ENCODE measurements around the gene FN3KRP. TPM values are rescaled to one million over a fixed set of nuclear protein-coding genes. Genes with fewer than 3 reads are reported as not detected.
"Not testable (repeated sequence)": the region's sequence is repeated elsewhere in the genome, so short reads cannot be mapped to it uniquely, and the experiment has no call there.

Gene FN3KRP
- total RNA-seq, 1 experiment from 2014 or later: 25.9 TPM

GRCh38 chr17:82743344-82744219 lies 27.1 kb downstream of the FN3KRP start:
- no peak for DNase-seq (ENCODE audit: low spot score)

DNA sequence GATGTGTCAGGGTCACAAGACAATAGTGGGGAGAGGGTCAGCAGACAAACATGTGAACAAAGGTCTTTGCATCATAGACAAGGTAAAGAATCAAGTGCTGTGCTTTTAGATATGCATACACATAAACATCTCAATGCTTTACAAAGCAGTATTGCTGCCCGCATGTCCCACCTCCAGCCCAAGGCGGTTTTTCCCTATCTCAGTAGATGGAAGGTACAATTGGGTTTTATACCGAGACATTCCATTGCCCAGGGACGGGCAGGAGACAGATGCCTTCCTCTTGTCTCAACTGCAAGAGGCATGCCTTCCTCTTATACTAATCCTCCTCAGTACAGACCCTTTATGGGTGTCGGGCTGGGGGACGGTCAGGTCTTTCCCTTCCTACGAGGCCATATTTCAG lies 28.2 kb downstream of the FN3KRP start:
- not testable (repeated sequence) for DNase-seq (ENCODE audit: low spot score)

- DNase-seq (ENCODE audit: low spot score): no peak
Measured at GRCh38 chr17:82745524-82745923, 29.0 kb downstream of the FN3KRP start.

DNA sequence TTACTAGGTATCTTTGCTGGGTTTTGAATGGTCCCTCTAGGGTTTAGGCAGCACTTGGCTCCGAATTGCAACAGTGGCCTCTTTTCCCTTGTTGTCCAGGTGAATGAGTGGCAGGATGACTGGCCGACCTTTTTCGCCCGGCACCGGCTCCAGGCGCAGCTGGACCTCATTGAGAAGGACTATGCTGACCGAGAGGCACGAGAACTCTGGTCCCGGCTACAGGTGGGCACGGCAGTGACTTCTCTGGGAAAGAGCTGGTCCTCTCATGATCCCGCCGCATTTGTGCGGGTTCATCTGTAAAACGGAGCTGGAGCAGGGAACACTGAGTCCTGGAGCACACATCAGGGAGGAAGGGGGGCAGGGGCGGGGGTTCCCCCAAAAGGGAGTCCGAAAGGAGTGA lies 32.2 kb downstream of the FN3KRP start:
- DNase-seq (ENCODE audit: low spot score): no peak

GRCh38 chr17:82750241-82750908 lies 33.9 kb downstream of the FN3KRP start:
- DNase-seq (ENCODE audit: low spot score): no peak

- DNase-seq (ENCODE audit: low spot score): no peak
Measured at GRCh38 chr17:82751171-82751570, 34.7 kb downstream of the FN3KRP start.

- peak; percentile 81 for DNase-seq (ENCODE audit: low spot score)
Measured at GRCh38 chr17:82751571-82752370, 35.3 kb downstream of the FN3KRP start, which contains the start of gene TBCD. Gene TBCD (plus strand): TSS chr17:82752065. CDS start chr17:82752194, 129 bp downstream.

- peak; percentile 36 for DNase-seq (ENCODE audit: low spot score)
Measured at GRCh38 chr17:82752371-82753200, 36.1 kb downstream of the FN3KRP start.

DNA sequence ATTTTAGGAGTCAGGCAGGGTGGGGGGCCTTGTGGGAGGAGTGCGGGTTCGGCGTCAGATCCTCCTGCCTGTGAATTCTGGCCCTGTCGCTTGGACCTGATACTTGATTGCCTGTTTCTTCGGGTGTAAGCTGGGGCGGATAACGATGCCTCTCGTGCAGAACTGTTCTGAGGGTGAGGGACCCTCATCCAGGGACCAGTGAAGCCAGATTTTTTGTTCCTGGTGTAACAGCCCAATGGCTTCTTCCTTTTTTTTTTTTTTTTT lies 36.6 kb downstream of the FN3KRP start:
- no peak for DNase-seq (ENCODE audit: low spot score)

- peak; percentile 82 for DNase-seq (ENCODE audit: low spot score)
Measured at GRCh38 chr17:82754297-82755208, 38.0 kb downstream of the FN3KRP start.

- DNase-seq (ENCODE audit: low spot score): no peak
Measured at GRCh38 chr17:82756166-82756565, 39.7 kb downstream of the FN3KRP start.

DNA sequence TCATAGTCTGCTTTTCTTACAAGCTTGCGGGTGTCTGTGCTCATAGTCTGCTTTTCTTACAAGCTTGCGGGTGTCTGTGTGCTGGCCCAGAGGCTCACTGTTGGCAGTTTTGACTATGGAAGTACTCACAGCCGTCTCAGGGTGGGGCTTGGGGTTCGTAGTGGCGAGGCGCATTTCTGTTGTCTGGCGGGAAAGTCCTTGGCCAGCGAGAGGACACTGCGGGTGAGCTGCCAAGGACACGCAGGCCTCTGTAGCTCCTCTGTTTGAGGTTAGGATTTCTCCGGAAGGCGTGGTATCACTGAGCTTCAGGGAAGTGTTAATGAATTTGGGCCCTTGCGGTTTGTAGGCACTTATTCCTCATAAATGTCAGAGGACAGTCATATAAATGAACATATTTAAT lies 48.9 kb downstream of the FN3KRP start:
- DNase-seq (ENCODE audit: low spot score): no peak

- peak; percentile 65 for DNase-seq (ENCODE audit: low spot score)
Measured at GRCh38 chr17:82767041-82767754, 50.7 kb downstream of the FN3KRP start.

- DNase-seq (ENCODE audit: low spot score): no peak
Measured at GRCh38 chr17:82769041-82769440, 52.5 kb downstream of the FN3KRP start.

DNA sequence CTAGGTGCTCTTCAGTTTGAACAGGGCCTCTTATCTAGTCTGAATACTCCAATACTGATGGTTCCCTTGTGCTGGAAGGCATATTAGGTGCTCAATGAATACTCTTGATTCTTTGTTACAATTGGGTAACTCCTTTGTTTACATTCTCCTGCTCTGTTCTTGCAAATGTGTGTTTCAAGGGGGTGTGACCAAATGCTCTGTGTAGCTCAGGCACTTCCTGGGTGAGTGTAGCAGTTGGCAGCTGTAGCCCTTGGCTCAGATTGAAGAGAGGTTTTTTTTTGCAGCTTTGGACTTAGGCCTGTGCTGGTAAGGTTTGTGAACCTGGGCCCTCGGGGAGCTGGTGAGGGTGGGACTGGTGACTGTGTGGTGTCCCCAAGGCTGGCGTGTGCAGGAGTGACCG lies 55.5 kb downstream of the FN3KRP start:
- no peak for DNase-seq (ENCODE audit: low spot score)

DNA sequence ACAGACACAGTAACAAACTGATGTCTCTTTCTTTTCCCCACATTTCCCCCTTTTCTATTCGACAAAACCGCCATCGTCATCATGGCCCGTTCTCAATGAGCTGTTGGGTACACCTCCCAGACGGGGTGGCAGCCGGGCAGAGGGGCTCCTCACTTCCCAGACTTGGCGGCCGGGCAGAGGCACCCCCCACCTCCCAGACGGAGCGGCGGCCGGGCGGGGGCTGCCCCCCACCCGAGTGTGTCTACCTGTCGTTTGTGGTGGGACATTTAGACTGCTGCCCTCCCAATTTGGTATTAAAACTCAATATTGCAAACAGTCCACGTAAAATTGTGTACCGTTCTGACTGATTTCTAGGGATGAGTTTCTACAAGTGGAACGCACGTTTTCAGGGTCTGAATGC lies 58.0 kb downstream of the FN3KRP start:
- DNase-seq (ENCODE audit: low spot score): not testable (repeated sequence)

GRCh38 chr17:82775001-82775823 lies 58.7 kb downstream of the FN3KRP start:
- DNase-seq (ENCODE audit: low spot score): peak; percentile 55

- DNase-seq (ENCODE audit: low spot score): no peak
Measured at GRCh38 chr17:82776454-82776853, 59.9 kb downstream of the FN3KRP start.

Measured in HT-29 (cell line).